T-helper 2 cell treated with Interferon-gamma antibody and Interleukin-4, amounts not matched to agents 100 ng/mL and 5 ng/mL, for 36 hours (primary cell): ENCODE results near the gene CACNA1H. TPM values are rescaled to one million over a fixed set of nuclear protein-coding genes. Genes with fewer than 3 reads are reported as not detected.
"Not testable (repeated sequence)": the region's sequence is repeated elsewhere in the genome, so short reads cannot be mapped to it uniquely, and the experiment has no call there.

Source experiments
- intact Hi-C: fragments of 100-400 bp; cut with micrococcal nuclease; formaldehyde crosslinking; loops from one replicate; pipeline ENCODE4 v1.15.1; 2023
- total RNA-seq: library from RNA; stranded (reverse); gene quantifications from 2 replicates; pipeline ENCODE4 v1.2.3, GENCODE V29; 2022

CACNA1H gene
- total RNA-seq, 1 donor from 2014 or later: 0.66 TPM

DNA sequence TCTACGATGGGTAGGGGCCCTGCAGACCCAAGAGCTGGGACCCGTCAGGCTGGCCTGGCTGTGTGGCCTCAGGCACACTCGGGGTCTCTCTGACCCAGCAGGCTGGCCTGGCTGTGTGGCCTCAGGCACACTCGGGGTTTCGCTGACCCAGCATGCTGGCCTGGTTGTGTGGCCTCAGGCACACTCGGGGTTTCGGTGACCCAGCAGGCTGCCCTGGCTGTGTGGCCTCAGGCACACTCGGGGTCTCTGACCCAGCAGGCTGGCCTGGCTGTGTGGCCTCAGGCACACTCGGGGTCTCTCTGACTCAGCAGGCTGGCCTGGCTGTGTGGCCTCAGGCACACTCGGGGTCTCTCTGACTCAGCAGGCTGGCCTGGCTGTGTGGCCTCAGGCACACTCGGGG, 37.9 kb downstream of the CACNA1H start:
- intact Hi-C loops: not testable (repeated sequence)

DNA sequence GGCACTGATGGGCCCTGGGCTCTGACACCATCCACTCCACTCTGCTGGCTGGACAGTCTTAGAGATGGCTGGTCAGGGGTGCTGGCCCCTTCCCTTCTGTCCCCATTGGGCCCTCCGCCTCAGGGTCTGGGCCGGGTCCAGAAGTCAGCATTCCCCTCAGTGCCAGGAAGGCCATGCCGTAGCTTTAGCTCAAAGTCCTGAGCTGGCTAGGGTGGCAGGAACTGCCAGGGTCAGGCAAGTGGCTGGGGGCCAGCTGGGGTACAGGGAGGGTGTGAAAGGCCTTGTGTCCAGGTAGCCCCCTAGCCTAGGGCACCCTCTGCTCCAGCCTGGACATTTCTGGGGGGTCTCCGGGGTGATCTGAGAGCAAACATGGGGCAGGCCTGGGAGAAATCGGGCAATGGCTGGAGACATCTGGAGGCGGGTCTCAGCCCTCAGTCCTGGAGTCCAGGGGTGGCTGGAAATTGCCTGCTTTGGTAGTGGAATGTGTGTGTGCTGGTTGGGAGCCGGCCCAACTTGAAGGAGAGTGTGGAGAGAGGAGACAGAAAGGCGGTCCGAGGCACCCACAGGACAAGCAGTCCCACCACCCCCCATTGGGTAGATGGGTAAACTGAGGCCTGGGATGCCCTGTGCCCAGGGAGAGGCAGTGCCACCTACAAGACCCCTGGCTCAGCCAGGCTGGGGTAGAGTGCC, 39.6 kb downstream of the CACNA1H start:
- intact Hi-C loops: no loop called here

DNA sequence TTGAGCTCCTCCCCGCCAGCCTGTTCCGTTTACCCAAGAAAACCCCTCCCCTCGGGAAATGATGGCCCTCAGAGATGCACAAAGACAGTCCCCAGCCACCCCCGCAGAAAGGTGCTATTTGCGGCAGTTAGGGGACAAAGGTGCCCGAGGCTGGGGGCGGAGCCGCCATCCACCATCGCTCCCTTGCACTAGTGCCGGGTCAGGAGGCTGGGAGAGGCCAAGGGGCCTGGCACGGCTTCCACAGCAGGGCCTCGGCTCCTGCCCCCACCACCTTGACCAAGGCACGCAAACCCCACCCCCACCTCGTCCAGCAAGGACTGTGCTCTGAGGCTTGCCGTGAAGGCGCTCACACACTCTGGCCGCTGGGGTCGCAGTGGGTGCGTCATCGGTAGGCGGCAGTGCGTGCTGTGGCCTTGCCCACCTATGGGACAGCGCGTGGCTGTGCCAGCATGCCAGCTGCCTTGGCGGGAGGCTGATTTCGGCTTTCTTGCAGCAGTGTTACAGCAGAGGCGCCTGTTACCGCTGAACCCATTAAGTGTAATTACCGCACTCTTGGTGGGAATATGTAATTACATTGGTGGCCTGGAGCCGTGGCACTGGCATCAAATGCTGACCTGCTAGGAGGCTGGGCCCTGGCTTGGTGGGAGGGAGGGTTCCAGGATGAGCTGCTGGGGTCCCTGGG, 40.4 kb downstream of the CACNA1H start:
- intact Hi-C loops: no loop called here

DNA sequence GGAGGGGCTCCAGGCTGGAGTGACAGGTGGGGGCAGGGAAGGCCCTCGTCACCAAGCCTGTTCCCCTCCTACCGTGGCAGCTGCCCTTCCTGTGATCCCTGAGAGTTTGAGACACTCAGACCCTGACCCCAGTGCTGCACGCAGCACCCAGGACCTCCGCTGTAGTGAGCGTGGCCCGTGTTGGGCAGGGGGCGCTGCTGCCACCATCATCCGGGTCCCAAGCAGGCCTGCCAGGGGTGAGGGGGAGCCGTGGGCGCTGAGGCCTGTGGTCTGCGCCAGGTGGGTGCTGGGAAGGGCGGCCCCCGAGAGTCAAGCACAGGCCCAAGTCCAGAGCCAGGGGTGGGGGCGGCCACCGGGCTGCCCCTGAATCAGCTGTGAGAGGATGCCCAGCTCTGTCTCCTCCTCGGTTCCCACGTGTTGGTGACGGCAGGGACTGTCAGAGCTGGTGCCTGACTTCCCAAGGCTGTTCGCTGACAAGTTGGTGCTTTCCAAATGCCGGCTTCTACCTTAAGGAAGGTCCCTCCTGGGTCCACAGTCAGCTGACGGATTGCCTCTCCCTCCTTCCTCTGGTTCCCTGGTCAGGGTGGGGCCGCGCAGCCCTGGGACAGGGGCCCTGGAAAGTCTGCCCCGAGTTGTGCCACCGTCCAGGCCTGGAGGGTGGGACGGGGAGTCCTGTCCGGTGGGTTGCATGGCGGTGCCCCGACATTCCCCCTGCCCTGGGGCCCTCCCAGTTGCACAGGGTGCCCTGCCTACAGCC, 41.1 kb downstream of the CACNA1H start:
- intact Hi-C loops: no loop called here

DNA sequence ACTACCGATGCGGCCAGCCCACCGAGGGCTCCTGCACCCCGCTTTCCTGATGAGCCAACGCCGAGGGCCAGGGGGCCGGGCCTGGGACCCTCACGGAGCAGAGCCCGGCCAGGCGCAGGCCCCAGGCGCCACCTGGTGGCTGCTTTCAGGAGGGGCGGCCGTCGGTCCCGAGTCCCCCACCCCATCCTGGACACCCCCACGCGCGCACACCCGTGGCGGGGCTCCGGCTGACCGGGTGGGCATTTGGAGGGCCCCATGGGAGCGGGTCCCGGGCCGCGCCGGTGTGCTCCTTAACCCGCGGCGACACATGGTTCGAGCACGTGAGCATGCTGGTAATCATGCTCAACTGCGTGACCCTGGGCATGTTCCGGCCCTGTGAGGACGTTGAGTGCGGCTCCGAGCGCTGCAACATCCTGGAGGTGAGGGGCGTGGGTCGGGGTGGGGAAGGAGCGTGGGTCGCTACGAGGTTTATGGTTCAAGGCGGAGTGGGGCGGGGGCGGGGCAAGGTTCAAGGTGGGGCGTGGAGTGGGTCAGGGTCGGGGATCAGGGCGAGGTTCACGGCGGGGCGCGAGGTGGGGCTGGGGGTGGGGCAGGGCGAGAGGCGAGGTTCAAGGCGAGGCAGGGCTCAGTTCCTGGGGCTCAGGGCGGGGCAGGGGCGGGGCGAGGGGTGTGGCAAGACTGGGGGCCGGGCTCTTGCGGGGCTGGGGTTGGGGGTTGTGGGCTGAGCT, 41.9 kb downstream of the CACNA1H start:
- intact Hi-C loops: no loop called here

DNA sequence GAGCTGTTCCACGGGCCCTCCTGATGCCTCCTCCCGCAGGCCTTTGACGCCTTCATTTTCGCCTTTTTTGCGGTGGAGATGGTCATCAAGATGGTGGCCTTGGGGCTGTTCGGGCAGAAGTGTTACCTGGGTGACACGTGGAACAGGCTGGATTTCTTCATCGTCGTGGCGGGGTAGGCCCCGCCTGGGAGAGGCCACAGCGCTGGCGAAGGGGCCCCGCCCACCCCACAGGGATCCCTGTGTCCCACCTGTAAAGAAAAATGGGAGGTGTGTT, 42.4 kb downstream of the CACNA1H start:
- intact Hi-C loops: no loop called here

DNA sequence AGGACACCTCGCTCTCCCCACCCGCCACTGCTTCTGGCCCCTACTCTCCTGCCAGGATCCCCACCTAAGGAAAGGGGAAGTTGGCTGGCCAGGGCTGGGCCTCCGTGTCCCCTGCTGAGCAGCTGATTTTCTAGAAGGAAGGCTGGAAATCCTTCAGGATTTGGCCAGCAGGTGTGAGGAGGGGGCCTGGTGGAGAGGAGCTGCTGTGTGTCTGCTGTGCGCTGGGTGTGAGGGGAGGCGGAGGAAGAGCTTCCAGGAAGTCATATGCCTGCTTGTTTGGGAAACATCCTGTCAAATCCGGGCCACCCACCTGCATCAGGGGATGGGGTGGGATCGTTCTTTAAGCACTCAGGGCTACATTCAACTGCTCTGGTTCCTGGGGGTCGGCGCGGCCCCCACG, 43.6 kb downstream of the CACNA1H start:
- intact Hi-C loops: no loop called here

DNA sequence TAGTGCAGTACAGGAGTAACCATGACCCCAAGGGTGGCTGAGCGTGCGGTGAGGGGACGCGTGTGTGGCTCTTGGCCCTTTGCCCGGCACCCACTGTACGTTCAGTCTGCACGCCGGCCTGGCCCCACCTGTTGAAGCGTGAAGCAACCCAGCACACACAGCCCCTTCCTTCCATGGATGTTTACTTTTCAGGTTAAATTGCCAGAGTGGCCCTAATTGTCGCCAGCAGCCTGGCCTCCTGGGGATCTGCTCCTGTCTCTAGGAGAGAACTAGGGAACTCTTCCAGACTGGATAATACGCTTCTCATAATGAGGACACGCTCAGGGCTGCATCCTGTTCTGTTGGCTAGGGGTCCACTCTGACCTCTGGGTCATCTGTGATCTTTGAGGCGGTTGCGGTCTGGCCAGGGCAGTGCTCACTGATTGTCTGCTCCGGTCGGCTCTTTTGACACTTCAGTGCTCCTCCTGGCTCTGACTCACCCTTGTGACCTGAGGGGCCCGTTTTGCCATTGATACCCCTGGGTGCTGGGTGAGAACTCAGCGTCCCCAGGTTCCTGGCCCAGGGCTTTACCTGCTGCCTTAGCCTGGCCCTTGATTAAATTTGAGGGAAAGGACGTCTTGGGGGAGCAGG, 44.4 kb downstream of the CACNA1H start:
- intact Hi-C loops: no loop called here

DNA sequence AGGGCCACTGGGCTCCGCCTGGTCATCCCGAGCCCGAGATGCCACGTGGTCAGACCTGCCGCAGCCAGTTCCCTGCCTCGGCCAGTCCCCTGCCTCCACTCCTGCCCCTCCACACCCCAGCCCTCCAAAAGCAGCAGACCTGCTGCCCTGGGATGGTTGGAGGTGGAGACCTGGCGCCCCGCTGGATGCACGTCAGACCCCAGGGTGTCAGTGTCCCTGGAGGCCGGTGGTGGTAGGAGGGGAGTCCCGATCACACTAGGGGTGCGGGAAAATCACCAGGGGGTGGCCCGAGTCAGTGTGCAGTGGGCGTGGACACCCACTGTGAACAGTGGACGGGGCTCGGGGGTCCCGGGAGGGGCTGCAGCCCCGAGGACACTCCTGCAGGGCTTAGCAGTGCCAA, 45.3 kb downstream of the CACNA1H start:
- intact Hi-C loops: no loop called here

DNA sequence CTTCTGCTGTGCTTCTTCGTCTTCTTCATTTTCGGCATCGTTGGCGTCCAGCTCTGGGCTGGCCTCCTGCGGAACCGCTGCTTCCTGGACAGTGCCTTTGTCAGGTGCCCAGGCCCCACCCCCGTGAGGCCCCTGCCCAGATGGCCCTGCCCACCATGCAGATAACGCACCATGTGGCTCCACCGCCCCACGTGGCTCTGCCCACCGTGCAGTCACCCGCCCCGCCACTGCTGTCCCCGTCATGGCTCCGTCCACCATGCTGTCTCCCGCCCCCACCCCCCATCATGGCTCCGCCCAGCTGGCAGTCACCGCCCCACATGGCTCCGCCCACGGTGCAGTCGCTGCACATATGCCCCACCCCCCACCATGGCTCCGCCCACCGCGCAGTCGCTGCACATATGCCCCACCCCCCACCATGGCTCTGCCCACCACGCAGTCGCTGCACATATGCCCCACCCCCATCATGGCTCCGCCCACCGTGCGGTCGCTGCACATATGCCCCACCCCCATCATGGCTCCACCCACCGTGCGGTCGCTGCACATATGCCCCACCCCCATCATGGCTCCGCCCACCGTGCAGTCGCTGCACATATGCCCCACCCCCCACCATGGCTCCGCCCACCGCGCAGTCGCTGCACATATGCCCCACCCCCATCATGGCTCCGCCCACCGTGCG, 45.9 kb downstream of the CACNA1H start:
- intact Hi-C loops: not testable (repeated sequence)

DNA sequence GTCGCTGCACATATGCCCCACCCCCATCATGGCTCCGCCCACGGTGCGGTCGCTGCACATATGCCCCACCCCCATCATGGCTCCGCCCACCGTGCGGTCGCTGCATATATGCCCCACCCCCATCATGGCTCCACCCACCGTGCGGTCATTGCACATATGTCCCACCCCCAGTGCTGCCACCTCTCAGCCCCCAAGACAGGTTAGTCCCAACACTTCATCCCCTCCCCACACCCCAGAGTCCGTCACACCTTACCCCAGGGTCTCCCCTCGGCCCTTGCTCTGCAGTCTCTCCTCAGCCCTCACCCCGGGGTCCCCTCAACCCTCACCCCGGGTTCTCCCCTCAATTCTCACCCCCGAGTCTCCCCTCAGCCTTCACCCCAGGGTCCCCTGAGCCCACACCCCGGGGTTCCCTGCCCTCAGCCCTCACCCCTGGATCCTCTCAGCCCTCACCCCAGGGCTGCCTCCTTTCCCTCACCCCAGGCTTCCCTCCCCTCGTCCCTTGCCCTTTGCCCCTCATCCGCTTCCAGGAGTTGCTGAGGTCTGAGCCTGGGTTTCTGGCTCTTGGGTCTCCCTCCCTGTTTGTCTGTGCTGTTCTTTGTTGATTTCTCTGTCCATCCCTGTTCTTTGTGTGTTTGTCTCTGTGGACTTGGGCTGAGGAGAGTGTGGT, 46.6 kb downstream of the CACNA1H start:
- intact Hi-C loops: no loop called here

DNA sequence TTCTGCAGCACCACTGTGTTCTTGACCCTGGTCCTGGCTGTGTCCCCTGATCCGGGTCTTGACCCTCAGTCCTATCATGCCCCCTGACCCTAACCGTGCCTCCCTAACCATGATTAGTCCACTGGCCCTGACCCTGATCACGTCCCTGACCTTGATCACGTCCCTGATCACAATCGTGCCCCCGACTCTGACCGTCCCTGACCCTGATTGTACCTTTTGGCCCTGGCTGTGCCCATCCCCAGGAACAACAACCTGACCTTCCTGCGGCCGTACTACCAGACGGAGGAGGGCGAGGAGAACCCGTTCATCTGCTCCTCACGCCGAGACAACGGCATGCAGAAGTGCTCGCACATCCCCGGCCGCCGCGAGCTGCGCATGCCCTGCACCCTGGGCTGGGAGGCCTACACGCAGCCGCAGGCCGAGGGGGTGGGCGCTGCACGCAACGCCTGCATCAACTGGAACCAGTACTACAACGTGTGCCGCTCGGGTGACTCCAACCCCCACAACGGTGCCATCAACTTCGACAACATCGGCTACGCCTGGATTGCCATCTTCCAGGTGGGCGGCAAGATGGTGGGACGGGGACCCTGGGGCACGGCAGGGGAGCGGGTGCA, 47.2 kb downstream of the CACNA1H start:
- intact Hi-C loops: no loop called here

DNA sequence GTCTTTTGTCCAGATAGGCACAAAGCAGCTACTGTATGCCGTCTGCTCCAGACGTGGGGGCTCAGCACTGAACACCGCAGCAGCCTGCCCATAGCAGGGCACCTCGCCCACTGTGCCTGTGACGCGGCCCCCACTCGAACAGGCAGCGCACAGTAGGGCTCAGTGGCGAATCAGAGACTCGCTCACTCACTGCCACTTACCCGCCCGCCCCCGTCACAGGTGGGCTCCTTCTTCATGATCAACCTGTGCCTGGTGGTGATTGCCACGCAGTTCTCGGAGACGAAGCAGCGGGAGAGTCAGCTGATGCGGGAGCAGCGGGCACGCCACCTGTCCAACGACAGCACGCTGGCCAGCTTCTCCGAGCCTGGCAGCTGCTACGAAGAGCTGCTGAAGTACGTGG, 48.5 kb downstream of the CACNA1H start:
- intact Hi-C loops: no loop called here

DNA sequence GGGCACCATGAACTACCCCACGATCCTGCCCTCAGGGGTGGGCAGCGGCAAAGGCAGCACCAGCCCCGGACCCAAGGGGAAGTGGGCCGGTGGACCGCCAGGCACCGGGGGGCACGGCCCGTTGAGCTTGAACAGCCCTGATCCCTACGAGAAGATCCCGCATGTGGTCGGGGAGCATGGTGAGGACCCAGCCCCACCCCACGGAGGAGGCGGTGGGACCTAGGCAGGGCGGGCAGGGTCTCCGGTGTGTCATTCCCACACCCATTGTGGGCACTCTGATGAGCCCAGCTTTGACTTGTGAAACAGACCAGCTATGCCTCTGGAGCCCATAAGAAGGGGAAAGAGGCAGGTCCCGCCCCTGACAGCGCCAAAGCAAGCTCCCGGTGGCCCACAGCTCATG, 49.4 kb downstream of the CACNA1H start:
- intact Hi-C loops: no loop called here

DNA sequence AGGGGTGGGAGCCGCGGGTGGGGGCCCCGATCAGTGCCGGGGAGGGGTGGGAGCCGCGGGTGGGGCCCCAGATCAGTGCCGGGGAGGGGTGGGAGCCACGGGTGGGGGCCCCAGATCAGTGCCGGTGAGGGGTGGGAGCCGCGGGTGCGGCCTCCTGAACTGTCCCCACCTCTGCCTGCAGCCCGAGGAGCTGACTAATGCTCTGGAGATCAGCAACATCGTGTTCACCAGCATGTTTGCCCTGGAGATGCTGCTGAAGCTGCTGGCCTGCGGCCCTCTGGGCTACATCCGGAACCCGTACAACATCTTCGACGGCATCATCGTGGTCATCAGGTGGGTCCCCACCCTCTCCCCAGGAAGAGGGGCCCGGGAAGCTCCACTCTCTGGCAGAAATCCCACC, 52.0 kb downstream of the CACNA1H start:
- intact Hi-C loops: no loop called here

DNA sequence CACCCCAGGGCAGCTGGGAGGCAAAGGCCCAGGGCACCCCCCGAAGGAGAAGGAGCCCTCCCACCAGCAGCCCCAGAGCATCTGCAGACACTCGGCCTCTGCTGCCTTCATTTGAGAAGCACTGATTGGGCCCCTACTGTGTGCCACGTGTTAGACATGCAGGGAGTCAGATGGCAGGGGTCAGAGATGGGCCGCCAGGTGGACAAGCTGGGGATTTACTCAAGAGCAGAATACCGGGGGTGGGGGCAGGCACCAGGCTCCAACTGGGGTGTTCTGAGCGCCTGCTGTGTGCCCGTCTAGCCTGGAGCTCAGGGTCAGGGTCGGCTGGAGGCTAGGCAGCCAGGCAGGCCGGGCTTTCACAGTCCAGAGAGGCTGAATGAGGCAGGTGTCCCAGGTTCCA, 53.4 kb downstream of the CACNA1H start:
- intact Hi-C loops: no loop called here

DNA sequence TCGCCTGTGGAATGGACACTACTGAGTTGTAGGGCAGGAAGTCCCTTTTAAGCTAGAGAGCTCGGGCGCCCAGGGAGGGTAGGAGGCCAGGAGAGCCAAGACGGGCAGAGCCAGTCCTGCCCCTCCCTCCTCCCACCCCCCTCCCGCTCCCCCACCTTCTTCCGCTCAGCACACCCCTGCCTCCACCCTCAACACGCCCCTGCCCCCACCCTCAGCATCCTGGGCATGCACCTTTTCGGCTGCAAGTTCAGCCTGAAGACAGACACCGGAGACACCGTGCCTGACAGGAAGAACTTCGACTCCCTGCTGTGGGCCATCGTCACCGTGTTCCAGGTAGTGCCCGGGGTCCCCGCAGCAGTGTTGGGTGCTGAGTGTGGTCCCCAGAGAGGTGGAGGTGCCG, 53.9 kb downstream of the CACNA1H start:
- intact Hi-C loops: no loop called here

DNA sequence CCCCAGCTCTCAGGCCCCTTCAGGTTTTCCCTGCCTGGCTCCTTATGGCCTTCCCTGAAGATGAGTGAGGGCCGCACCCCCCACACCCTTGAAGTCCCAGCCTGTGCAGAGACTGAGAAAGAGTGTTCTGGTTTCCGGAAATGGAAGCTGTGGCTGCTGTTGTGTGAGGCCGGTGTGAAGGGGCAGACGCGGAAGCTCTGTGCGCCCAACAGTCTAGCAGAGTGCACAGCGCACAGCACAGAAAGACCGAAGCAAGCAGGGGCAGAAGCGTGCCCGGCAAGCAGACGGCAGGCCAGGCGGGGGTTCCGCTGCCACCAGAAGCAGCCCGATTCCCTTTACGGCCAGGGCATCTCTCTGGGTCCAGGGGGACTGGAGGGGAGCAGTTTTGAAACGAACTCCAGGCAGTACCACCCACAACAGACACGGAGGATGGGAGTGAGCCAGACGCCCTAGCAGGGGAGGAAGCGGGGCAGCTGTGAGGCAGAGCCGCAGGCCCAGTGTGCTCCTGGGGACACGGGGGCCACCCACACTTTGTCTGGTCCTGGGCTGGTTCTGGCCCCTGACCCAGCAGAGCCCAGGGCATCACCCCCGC, 55.4 kb downstream of the CACNA1H start:
- intact Hi-C loops: no loop called here

DNA sequence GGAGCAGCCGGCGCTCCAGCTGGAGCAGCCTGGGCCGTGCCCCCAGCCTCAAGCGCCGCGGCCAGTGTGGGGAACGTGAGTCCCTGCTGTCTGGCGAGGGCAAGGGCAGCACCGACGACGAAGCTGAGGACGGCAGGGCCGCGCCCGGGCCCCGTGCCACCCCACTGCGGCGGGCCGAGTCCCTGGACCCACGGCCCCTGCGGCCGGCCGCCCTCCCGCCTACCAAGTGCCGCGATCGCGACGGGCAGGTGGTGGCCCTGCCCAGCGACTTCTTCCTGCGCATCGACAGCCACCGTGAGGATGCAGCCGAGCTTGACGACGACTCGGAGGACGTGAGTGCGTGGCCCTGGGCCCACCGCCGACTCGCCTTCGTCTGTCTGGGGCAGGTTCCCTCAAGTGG, 56.2 kb downstream of the CACNA1H start:
- intact Hi-C loops: no loop called here

DNA sequence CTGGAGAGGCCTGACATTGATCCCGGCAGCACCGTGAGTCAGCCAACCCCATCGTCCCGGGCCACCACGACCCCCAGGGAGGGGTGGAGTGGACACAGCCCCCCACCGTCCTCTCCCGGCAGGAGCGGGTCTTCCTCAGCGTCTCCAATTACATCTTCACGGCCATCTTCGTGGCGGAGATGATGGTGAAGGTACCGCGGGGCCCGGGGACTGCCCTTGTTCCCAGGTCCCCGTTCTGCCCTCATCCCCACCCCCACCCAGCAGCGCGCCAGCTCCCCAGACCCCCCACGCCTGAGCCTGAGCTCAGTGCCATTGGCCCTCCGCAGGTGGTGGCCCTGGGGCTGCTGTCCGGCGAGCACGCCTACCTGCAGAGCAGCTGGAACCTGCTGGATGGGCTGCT, 57.6 kb downstream of the CACNA1H start:
- intact Hi-C loops: no loop called here
